ENCODE measurements around the gene CEACAM6.
"Not testable (repeated sequence)": the region's sequence is repeated elsewhere in the genome, so short reads cannot be mapped to it uniquely, and the experiment has no call there.

The CEACAM6 gene

DNA sequence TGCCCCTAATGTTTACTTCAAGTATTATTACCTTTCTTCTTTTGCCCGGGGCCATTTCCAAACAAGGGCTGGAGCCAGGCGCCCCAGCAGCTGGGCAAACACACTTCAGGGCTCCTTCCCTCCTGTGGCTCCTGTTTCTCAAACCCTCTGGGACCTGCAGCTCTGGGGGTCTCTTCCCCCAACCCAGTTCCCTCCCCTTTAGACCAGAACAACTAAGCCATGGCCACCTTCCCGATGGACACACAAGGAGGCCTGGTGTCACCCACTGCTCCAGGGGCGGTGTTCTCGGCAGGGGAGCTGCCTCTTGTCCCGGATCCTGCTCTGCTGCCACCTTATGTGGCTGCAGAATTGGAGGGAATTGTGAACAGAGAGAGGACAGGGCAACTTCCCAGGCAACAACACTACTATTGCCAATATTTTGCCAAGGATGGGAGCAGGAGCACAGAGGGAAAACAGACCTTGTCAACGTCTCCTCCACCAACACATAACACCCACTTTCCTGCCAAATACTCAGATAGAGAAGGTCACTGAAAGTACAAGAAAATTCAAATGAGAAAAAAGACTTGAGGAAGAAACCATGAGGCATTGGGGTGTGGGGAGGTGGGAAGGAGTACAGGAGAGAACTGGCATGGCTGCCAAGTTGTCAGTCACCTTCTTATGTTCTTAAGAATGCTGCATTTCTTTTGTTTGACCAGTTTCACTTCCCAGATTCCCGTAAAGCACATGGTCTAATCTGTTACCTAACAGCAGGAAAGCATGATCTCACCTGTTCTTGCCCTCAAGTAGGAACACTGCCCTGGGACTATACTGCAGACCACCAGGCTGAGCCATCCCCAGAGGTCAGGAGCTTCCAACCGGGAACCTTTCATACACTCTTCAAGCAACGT lies 4.8 kb upstream of the CEACAM6 start:
- DNase-seq, result peak; percentile 24

DNA sequence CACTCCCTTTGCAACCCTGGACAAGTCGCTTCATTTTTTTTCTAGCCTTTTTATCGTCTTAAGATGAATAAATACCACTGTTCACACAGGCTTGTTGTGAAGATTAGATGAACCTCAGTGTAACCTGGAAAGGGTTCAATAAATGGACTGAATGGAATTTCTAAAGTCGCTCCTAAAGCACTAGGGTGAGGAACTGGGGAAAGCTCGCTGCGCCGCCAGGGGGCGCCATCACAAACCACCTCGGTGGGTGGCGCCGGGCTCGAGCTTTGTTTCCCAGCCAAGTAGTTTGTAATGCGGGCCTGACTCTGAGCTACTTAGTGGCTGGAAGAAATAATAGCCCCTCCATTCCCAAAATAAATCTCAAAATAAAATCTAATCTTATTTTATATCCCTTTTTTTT lies 2.2 kb upstream of the CEACAM6 start:
- DNase-seq, result peak; percentile 81

DNA sequence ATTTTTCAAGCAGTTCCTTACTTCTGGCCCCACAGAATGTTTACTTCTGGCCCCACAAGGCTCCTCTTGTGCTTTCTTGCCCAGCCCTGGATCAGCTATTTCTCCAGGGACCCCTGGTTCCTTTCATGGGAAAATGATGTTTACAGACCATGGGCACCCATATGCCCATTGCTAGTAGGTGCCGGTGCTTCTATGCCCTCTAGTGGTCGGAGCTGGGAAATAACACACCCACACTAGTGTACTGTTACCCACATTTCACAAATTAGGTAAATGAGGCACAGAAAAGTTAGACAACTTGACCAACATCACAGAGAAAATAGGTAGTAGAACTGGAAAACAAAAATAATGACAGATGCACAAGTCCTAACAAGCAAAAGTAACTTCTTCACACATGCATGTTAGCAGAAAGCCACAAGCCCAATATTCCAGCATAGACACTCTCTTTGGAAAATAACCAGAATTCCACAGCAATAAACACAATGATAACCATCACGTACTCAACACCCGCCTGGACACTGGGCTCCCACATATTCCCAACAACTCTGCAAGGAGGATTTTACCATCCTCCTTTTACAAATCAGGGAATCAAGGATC lies 1.3 kb upstream of the CEACAM6 start:
- DNase-seq, result peak; percentile 69

DNA sequence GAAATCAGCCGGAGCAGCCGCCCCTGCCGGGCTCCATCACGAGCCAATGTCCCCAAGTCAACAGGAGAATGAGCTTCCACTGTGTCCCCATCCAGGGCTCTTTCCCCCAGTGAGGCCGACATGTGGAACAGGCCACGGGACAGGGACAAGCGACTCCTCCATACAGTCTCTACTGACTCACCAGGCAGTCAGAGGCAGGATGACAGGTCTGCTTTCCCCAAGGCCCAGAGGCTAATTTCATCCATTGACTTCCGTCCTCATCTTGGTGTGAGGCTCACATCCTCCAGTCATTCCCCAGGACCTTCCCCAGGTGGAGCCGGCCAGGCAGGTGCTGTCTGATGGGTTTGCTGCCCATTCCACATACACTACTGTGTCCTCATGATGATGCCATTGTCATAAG lies 3.5 kb downstream of the CEACAM6 start:
- DNase-seq, result no peak

DNA sequence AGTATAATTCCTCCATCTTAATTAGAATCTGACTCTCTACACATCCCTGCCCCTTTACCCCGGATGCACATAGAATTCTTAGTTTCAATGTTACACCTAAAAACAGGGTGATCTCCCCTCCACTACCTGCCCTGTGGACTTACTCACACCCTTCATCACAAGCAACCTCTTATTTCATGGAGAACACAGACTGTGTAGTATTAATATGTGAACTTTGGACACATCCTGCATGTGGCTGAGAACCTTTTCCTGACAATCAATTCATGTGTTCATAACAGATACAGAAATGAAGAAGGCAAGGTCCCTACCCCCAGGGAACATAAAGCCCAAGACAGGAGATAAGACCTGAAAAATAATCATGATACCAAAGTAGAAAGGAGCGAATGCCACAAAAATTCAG lies 11.8 kb downstream of the CEACAM6 start:
- DNase-seq, result no peak

DNA sequence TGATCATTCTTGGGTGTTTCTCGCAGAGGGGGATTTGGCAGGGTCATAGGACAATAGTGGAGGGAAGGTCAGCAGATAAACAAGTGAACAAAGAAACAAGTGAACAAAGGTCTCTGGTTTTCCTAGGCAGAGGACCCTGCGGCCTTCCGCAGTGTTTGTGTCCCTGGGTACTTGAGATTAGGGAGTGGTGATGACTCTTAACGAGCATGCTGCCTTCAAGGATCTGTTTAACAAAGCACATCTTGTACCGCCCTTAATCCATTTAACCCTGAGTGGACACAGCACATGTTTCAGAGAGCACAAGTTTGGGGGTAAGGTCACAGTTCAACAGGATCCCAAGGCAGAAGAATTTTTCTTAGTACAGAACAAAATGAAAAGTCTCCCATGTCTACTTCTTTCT lies 12.8 kb downstream of the CEACAM6 start:
- not testable (repeated sequence) for DNase-seq

DNA sequence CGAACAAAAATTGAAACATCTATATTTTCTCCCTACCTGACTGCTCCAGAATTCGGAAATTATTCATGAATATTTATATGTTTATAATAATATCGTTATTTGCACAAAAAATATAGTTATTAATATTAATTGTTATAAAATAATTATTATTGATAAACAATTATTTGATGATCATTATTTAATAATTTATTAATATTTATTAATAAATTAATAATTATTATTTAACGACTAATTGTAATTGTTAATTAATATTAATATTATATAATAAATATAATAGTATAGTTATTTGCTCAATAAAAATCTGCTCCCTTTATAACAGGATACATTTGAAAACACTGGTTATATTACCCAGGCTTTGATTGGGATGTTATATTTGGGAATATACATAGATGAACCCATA lies 14.3 kb downstream of the CEACAM6 start:
- no peak for DNase-seq

DNA sequence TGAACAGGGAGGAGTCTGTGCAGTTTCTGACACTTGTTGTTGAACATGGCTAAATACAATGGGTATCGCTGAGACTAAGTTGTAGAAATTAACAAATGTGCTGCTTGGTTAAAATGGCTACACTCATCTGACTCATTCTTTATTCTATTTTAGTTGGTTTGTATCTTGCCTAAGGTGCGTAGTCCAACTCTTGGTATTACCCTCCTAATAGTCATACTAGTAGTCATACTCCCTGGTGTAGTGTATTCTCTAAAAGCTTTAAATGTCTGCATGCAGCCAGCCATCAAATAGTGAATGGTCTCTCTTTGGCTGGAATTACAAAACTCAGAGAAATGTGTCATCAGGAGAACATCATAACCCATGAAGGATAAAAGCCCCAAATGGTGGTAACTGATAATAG lies 16.1 kb downstream of the CEACAM6 start:
- DNase-seq, result no peak

DNA sequence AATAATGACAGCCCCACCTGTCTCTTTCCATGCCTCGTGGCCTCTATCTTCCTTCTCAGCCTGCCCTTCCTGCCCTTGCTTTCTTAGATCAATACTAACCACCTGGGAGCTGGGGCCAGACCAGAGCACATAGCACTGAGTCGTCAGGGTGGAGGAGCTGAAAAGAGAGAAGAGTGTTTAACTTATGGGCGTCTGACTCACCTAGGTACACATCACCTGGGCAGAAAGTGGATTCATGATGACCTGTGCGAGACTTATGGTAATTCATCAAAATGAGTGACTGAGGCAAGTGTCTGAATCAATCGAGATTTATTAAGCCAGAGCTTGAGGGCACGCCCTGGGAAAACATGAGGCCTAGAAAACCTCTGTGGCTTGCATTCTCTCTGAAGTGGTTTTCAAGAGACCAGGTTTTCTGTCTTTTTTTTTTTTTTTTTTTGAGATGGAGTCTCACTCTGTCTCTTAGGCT lies 19.2 kb downstream of the CEACAM6 start:
- no peak for DNase-seq

DNA sequence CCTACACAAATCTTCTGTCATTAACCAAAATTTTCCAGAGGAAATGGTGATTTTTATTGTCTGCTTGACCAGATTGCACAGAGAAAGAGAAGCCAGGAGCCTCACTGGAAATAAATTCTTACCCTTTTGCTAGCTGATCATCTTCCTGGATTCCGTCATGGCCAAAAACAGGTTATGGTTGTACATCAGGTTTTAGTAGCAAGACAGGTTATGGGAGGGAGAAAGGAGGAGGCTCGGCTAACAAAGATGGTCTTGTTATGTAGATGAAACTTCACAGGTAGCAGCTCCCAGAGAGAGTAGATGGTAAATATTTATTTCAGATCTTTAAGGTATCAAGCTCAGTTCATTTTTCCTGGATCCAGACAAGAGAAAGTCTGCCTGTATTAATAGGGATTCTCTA lies 21.4 kb downstream of the CEACAM6 start:
- DNase-seq, result no peak

DNA sequence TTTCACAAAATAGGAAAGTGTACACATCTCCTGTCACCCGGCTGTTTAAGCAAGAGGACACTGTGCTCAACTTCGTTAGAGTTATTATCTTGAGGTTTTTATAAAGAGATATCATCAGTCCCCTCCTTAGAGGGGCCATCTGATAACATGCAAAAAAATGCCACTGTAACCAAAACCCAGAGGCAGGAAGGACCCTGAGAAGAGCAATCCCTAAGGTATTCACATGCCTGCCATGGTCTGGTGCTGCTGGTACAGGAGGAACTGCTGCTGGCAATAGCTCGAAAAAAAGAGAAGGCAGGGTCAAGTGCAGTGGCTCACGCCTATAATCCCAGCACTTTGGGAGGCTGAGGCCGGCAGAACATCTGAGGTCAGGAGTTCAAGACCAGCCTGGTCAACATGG lies 28.3 kb downstream of the CEACAM6 start:
- no peak for DNase-seq

DNA sequence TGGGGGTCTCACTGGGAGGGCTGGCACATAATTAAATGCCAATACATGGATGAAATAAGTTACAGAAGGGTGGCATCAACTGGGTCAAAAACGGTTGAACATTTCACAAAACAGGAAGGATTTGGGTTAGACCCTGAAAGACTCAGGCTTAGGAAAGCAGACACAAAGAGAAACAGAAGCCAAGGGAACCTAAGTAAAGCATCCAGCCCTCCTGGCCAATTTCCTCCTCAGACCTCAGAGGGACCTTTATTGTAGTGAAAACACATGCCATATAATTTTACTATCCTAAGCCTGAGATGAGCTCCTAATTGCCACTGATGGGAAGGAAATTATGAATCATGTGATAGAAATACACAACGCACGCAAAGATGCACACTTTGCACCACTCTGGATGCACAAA lies 29.0 kb downstream of the CEACAM6 start:
- no peak for DNase-seq

DNA sequence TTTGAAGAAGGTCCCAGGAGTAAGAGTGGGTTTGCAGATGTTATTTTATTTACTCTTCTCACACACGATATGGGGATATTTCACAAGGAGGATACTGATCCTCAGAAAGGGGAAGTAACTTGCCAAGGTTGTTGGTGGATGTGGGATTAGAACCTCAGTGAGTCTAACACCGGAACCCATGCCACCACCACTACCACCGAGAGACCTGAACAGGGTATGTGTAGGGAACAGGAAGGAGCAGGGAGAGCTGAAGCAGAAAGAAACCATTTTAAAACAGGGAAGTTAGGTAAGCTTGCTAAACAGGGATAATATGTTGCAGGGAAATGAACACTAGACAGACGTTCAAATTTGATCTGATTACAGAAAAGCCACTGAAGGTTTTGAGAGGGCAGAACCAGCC lies 29.4 kb downstream of the CEACAM6 start:
- peak; percentile 35 for DNase-seq

DNA sequence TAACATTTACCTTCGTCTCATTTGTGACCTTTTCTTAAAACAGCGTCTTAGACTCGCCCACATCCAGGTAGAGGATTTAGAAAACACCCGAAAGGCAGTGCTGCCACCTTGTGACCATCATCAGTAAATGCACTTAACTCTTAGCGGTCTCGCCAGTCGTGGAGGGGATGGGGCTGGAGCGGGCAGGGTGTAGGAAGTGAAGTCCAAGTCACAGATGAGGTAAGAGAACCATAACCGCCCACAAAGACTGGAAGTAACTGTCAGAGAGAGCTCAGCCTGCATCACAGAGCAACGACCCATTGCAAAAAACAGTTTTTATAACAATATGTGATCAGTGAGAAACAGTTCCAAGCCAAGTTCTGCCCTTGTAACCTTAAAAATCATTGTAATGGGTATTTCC lies 30.3 kb downstream of the CEACAM6 start:
- peak; percentile 88 for DNase-seq

DNA sequence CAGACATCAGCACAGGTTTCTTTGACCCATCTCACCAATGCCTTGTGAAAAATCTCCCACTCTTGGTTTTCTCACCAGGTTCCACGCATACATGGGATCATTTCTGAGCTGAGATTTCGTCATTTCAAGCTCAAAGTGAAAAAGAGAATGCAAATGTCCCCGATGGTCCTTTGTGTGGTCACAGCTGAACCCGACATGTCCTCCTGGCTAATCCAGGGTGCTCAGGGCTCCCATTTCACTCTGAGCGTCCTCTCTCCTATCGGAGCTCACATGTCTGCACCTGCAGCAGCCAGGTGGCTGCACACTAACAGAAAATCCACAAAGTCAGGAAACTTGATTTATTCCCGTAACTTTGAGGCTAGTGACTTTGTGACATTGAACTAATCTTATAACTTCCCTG lies 31.7 kb downstream of the CEACAM6 start:
- no peak for DNase-seq

DNA sequence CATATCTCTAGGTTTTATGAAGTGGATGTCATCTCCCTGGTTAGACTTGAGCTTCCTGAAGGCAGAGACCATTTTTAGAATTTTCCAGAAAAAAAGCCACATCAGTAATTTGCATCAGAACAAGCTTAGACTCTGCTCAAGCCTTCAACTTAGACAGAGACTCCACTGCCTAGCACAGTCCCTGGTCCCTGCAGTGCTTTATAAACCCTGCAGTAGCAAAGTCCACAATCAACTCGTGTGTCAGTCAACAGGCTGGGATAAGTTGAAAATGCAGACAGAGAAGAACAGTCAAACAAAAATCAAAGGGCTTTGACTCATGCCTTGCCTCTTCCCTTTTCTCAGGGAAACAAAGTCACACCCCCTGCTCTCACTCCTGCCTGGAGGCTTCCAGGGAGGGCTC lies 33.2 kb downstream of the CEACAM6 start:
- DNase-seq, result not testable (repeated sequence)

DNA sequence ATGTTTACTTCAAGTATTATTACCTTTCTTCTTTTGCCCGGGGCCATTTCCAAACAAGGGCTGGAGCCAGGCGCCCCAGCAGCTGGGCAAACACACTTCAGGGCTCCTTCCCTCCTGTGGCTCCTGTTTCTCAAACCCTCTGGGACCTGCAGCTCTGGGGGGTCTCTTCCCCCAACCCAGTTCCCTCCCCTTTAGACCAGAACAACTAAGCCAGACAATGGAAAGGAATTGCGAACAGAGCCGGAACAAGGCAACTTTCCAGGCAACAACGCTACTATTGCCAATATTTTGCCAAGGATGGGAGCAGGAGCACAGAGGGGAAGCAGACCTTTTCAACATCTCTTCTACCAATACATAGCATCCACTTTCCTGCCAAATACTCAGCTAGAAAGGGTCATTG lies 33.7 kb downstream of the CEACAM6 start:
- DNase-seq, result not testable (repeated sequence)

DNA sequence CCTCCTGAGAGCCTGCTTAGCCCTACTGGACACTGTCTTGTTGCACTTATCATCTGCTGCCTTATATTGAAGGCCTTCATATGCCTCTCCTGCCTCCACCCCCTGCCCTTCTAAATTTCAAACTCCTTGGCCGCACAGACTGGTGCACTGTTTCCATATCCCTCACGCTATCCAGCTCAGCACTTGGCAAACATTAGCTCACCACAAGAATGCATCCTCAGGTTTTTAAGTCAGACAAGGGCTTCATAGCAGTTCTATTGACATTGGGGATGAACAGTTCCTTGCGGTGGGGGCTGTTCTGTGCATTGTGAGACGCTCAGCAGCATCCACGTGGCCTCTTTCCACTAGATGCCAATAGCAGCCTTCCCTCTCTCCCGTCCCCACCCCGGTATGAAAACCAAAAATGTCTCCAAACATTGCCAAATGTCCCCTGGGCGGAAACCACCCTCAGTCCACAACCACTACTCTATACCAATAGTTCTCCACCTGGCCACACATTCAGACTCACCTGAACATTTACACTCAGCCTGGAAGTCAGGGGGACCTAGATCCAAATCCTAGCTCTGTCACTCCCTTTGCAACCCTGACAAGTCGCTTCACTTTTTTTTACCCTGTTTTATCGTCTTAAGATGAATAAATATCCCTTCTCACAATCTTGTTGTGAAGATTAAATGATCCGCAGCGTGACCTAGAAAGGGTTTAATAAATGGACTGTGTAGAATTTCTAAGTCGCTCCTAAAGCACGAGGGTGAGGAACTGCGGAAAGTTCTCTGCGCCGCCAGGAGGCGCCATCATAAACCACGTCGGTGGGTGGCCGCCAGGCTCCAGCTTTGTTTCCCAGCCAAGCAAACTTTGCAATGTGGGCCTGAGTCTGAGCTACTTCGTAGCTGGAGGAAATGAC lies 37.4 kb downstream of the CEACAM6 start:
- DNase-seq, result peak; percentile 80

DNA sequence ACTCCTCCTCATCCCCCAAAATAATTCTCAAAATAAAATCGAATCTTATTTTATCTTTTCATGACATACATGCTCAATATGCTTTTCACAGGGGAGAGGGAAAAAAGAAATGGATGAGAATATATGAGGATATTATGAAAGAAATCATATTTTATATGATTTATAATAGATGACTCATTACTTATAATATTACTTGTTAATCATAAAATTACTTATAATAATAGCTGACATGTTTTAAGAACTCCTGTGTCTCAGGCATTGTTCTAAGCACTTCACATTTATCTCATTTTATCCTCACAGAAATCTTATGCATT lies 38.0 kb downstream of the CEACAM6 start:
- DNase-seq, result no peak

DNA sequence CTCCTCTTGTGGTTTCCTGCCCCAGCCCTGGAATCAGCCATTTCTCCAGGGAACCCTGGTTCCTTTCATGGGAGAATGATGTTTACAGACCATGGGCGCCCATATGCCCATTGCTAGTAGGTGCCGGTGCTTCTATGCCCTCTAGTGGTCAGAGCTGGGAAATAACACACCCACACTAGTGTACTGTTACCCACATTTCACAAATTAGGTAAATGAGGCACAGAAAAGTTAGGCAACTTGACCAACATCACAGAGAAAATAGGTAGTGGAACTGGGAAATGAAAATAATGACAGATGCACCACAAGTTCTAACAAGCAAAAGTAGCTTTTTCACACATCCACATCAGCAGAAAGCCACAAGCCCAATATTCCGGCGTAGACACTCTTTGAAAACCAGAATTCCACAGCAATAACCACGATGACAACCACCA lies 39.7 kb downstream of the CEACAM6 start:
- DNase-seq, result peak; percentile 81

DNA sequence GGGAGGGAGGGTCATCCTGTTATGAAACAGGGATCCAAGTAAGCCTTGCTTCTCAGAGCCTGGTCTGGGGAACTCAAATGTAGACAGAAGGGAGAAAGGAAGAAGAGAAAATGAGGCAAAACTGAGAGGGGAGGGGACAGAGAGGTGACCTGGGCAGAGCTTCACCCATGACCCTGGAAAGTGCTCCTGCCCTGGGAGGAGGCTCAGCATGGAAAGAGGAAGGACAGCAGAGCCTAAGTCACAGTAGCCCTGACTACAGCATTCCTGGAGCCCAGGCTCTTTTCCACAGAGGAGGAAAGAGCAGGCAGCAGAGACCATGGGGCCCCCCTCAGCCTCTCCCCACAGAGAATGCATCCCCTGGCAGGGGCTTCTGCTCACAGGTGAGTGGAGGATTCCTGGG lies 41.0 kb downstream of the CEACAM6 start, which contains the start of gene CEACAM3:
TSS of gene CEACAM3 (plus strand) at position 226 of the 400 bp plus-strand sequence. CDS start at position 317, 91 bp downstream.
- peak; percentile 42 for DNase-seq

DNA sequence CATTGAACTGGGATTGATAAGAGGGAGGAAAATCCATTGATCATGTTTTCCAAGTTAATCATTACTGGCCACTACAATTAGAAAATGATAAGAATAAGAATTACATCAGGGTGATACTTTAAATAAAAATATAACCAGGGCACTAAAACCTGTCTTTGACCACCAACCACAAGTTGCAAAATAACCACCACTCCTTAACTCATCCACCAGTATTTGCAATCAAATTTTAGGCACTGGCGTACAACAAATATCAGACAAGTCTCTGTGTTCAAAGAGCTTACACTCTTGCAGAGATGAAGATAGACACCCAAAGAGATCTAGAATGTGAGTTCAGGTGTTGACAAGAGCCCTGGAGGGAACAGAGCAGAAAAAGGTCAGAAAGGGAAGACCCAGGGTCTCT lies 41.6 kb downstream of the CEACAM6 start:
- DNase-seq, result no peak

DNA sequence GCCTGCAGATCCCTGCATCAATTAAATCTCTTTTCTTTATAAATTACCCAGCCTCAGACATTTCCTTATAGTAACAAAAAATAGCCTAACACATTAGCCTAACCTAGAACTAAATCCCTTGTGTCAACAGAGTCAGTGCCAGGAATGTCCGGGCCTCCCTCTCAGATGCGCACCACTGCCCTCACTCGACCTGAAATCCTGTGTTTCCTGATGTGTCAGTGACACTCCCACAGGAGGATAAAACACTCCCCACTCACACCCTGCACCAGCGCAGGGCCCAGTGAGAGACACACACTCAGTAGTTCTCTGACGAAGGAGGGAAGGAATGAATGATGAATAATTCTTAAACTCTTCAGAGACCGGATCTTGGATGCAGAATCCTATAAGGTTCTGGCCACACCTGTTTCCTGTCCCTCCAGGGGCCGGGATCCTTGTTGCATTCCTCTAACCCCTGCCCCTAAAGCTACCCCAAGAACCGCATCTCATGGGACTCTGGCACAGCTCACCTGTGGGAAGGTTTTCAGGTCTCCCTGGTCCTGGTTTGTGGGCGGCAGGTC lies 44.2 kb downstream of the CEACAM6 start:
- DNase-seq, result no peak

All from suppressor macrophage treated with lipopolysaccharide for 4 hours (primary cell).